HG02943 (cell line): ENCODE results near the gene FNDC3B.

Source experiments
- ATAC-seq: cut with Tn5 transposase; IDR thresholded peaks from one replicate; pipeline ENCODE4 v1.9.1; 2021; ENCODE audit warnings: mild to moderate bottlenecking, low read depth, moderate library complexity; ENCODE audit not compliant: unreplicated experiment

Gene FNDC3B

DNA sequence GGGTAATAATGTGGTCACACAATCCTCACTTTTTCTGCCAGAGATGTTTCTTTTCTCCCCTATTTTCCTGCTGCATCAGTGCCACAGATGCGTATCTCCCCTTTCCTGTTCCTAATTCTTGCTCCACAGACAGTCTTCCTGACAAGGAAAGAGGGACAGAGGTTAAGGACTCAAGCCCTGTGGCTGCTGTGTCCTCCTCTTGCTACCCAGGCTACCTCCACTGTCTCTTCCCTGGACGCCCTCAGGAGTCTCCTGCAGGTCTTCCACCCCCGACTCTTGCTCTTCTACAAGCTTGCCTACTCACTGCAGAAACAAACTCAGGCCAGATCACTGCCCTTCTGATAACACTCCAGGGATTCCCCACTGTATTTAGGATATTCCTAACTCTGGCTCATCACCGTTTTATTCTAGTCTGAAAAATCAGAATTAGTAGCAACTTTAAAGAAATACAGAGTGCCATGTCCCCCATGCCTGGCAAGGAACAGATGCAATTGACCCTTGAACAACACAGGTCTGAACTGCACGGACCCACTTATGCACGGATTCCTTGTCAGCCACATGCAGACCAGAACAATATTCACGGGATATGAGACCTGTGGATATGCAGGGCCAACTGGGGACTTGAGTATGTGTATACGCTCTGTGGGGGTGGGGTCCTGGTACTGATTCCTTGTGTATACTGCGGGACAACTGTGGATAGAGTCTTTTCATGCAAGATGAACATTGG, 257.0 kb downstream of the FNDC3B start:
- no peak for ATAC-seq

DNA sequence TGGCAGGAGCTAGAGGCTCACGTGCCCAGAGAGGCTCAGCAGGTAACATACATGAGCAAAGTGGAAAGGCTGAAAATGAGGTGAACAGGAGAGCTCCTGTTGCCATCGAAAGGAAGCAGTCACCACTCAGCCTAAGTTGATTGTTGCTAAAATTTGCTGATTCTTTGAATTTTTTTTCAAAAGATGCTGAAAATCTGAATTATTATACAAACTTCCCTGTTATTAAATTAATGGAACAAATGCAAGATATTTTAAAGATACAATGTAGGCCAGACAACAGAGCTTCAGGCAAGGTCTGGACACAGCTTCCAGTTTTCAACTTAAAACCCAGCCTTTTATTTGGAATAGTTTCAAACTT, 257.6 kb downstream of the FNDC3B start:
- no peak for ATAC-seq

DNA sequence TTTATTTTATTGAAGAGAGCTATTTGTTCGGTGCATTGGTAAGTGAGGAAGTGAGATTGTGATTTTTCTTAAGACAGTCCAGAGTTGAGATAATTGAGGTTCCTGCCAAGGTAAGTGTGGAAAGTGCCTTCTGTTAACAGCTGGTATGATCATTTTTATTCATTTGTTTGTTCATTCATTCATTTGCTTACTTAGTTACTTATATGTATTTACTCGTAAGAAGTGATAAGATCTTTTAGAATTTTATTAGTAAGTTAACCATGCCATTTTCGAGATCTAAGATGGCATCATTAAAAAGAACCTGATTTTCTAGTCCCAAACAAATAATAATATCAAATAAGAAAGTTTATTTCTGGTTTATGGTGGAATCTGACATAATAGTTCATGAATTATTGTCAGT, 258.9 kb downstream of the FNDC3B start:
- no peak for ATAC-seq

DNA sequence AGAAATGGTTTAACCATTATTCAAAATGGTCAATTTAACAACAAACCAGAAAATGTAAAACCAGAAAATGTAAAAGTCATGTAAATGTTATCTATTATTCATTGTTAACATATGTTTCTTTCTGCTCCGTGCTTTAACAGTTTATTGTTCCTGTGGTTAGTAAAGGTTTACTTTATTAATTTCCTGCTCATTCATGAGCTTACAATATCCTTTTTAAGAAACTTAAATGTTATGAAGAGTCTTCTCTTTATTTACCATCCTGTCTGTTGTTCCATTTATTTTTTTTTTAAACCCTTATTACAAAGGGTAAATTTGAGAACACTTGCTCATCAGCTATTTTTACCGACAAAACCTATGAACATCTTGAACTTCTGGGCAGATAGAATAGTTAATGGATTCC, 260.8 kb downstream of the FNDC3B start:
- ATAC-seq: no peak

DNA sequence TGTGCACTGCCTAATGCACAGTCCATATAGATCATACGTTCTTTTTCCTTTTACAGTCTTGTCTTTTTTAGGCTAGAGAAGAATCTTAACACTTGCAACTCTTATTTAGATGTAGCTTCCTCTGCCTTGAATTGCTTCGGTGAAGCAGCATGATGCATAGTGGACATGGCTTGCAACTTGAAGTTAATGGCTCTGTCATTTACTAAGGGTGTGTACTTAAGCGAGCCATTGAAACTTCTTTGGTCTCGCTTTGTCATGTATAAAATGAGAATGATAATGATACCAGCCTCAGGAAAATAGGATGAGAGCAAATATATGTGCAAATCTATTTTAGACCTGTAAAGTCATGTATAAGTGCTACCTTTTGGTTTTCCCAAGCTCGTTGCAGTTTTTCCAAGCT, 261.5 kb downstream of the FNDC3B start:
- no peak for ATAC-seq

DNA sequence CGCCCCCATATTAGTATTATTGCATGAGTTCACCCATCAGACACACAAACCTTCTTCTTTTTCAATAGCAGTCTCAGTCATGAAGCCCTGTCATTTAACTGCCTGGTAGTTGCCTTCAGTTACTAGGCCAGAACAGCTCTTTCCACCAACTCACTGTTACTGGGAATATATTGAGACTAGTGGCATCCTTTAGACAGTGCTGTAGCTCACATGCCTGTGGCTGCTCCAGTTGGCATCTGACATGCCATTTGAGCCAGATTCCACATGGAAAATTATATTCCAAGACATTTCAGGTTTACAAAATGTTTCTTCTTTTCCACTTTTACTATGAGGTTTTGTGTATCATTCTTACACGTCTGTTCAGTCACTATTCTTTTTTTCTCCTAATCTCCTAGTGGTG, 262.8 kb downstream of the FNDC3B start:
- no peak for ATAC-seq

DNA sequence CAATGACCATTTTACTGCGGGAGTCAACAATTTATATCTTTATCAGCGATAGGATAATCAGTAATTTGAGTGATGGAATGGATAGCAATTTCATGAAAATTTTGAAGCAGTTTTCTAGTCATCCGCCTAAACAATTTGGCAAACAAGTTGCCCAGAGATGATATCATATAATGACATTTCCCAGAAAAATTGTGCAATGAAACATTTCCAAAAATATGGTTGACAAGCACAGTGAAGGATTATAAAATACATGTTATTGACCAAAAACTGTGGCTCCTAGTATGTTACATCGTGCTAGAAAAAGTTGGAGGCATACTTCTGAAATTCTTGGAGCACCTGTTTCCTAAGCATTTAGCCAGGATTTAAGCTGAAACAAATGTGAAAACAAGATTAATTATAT, 263.8 kb downstream of the FNDC3B start:
- ATAC-seq: no peak

DNA sequence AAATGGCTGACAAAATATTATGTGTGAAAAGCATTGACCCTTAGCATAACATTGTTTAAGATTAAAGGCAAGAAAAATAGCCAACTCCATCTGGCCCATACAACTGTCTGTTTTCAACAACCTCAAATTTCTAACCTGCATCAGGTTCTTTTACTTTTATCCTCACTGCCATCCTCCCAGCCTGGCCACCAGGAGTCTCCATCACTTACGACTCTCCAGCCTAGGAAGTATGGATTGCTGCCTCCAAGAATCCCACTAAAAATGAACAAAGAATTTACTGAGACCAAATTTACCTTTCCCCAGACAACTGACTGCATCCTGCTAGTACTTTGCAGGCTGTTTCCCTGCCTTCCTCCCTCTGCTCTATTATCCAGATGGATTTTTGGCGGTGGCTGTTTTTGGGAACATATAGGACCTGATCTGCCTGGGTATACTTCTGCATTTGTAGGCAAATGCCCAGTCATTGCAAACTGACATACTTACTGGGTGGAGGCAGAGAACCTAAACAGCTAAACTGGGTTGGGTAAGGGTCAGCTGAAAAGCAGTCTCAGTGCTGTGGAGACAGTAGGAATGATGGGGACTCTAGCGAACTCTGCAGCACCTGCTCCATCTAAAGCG, 264.7 kb downstream of the FNDC3B start:
- ATAC-seq: no peak

DNA sequence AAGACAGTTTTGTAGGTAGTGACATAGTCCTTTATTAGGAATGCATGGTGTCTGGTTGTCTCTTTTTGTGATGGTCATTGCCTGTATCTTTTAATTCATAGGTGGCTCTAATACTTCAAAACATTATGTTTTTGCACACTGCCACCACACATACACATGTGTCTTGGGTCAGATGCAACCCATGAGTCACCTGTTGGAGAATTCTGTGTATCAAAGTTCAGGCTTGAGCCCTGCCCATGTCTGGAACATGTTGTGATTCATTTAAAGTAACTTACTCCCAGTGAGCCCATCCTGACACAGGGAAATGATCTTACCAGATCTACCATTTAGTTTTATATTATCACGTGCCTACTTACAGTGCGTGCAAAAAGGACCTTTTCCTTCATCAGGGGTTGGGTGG, 266.2 kb downstream of the FNDC3B start:
- ATAC-seq: no peak

DNA sequence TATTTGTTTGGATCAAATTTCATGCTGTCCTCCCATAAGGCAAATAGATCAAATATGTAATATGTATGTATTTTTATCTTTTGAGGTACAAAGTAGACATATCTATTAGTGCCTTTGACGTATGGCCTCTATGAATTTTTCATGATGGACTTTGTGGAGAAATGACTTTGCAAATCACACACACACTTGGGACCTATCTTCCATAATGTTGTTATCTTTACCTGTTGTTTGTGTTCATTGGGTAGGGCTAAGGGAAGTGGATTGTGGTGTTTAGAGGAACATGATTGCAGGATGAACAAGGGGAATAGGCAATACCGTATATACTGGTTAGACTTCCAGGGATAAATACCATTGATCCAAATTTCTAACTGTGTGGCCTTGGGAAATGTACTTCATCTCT, 266.6 kb downstream of the FNDC3B start:
- ATAC-seq: no peak

DNA sequence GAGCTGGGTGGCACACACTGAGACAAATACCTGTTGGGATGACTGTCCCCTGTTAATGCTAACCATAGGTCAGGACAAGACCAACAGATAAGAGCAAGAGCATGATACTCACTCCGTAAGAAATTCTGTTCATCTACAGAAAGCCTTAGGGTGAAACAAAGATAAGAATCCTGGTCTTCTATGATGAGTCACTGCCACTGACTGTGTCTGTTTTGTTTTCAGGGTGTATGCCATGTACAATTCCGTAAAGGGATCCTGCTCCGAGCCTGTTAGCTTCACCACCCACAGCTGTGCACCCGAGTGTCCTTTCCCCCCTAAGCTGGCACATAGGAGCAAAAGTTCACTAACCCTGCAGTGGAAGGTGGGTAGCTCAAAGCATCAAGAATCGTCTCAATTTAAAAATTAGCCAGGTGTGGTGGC, 267.8 kb downstream of the FNDC3B start:
- no peak for ATAC-seq

DNA sequence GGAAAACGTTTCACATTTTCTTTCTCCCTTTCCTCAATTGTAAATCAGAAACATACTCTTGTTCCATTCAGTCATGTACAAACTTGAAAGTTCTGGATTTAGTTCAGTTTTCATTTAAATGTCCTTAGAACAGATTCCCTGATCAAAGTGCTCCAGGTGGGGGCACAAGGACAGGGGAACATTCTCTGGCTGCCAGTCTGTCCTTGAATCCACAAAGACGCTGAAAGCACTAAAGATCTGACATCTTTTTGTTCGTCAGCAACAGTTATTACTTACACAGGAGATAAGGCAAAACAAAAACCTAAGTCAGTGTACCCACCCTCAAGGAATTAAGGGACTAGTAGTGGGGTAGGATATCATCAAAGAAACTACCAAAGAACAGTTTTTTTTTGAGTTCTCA, 269.7 kb downstream of the FNDC3B start:
- no peak for ATAC-seq

DNA sequence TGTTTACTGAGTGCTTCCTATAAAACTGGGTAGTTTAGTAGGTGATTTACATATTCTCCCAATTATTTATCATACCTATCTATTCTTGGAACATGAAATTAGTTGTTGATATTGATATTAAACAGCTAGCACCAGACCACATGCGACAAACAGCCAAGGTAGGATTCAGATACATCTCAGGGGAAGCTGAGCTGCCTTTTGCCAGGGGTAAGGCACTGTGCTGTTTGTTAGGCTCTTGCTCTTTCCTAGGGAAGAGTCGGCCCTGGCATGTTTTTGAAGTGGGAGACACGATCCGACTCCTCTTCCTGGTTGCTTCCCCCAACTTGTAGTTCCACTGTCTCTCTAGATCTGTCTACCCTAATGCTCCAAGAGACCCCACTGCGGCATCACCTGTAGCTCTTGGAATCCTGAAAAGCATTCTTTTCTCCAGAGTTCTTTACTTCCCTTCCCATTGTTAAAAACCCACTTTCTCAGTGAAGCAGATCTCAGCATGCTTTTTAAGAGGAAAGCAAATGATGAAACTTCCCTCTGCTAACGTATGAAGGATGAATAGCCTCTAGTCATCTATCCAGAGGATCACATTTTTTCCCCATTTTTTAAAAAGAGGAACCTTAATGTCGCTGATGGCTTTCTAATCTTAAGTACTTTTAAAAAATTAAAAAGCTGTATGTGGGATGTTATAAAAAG, 270.5 kb downstream of the FNDC3B start:
- no peak for ATAC-seq

DNA sequence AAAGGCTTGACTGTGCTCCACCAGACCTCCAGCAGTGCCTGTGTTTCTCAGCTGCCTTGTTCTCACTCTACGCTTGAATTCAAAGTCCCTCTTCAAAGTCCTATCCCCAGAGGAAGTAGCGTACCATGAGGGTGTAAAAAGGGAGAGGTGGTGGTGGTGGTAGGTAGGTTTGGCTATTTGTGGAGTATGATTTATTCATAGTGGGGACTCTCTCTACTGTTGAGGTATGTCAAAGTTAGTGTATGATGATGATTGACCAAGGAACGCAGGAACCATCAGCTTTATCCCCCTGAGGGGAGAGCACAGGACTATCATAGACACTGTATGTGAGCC, 271.0 kb downstream of the FNDC3B start:
- ATAC-seq: no peak

DNA sequence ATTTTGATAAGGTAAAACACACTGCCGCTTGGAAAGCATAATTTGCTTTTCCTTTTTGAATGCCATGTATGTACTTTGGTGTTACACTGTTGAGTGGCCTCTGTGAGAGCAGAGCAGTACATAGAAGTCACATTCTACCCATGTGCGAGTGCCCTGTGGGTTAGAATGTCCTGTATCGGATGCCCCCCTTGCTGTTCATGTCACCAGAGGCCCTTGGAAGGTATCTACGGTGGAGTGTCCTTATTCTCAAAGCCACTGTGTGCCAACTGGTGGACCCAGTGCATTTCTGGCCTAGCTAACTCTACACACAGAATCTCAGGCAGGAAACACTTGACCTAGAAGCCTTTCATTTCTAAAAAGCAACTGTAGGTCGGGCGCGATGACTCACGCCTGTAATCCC, 271.8 kb downstream of the FNDC3B start:
- no peak for ATAC-seq

DNA sequence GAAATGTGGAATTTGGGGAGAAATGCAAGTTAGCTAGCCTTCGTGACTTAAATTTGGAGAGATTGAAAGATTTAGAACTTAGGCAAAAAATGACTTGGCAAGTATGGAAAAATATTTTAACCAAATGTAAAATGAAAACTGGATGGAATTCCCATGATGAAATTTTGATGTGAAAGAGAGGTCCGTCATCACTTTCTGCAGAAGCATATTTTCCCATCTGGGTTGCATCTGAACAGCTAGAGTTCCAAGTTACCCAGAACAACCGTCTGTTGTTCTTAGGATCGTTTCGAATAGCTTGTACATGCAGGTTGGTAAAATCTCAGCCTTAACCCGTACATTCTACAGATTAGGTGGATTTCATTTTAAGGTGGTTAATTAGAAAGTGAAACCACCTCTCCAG, 272.6 kb downstream of the FNDC3B start:
- ATAC-seq: no peak

DNA sequence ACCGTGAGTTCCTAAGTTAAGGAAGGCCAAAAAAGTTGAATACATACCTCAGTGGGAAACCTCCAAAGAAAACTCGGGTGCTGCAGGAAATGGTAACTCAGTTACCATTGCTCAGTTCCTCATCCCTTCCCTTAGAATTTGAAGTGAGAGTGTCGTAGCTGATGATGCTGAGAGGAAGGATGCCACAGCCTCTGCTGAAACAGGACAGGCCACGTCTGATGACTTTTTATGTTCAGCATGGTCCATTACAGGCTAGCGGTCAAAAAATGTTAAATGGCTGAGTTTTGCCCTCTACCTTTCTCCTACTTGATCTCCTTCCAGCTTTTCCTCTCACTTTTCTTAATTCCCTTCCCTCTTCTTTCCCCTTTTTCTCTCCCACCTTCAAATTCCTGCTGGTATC, 273.3 kb downstream of the FNDC3B start:
- no peak for ATAC-seq

DNA sequence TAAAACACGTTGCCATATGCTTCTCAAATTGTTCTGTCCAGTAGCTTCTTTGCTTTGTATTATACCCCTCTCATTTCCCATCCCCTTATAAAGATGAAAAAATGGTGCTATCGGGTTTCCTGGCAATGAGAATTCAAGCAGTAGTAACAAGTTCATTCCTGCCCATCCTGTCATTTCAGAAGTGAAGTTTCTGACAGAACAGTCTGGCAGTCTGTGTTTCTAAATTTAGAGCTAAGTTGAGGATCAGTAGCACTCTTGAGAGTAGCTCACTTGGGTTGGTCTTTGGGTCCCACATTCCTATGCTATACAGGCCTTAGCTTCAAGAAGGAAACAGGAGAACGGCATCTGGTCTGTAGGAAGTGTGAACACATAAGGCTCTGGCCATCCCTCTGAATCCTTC, 274.3 kb downstream of the FNDC3B start:
- ATAC-seq: no peak

DNA sequence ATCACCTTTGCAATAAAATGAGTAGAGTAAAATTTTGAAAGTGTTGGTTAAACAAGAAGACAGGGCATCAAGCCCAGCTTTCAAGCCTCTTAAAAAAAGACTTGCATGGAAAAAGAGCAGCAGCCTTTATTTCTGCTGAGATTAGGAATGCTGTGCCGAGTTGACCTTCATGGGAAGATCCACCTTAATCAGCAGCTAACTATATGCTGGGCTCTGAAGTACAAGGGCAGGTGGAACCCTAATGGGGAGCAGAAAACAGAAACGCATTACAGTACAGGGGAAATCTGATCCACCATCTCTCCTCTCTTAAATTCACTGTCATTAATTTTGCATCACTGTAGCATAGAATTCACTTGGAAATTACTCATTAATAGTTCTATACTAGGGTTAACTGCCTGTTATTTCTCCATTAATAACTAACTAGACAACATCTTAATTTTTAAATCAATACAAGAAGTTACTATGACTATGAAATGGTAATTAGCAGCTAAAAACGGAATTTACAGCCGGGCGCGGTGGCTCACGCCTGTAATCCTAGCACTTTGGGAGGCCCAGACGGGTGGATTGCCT, 275.3 kb downstream of the FNDC3B start:
- no peak for ATAC-seq

DNA sequence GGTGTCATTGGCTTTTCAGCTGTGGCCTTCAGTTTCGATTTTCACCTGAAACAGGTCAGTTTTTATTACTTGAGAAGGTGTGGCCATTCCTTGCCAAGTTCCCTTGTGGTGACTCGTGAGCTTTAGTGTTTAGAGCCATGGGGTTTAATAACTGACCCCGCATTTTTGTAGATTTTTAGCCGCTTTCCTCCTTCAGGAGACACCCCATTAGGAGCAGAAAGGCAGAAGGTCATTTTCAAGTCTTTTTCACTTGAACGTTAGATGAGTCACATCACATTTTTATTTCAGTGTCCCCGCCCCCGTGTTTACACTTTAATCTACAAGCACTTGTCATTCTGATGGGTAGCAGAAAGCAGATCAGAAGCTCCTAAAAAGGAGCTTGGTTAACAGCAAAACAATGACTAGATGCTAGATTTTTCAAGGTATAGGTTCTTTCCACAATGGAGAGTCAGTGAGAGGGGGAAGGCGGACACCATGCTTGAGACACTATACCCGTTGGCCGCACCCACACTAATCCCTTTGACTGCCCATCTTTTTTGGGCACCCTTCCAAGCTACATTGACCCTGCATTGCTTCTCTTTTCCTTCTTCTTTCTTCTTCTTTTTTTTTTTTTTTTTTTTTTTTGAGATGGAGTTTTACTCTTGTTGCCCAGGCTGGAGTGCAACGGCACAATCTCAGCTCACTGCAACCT, 276.2 kb downstream of the FNDC3B start:
- ATAC-seq: no peak

DNA sequence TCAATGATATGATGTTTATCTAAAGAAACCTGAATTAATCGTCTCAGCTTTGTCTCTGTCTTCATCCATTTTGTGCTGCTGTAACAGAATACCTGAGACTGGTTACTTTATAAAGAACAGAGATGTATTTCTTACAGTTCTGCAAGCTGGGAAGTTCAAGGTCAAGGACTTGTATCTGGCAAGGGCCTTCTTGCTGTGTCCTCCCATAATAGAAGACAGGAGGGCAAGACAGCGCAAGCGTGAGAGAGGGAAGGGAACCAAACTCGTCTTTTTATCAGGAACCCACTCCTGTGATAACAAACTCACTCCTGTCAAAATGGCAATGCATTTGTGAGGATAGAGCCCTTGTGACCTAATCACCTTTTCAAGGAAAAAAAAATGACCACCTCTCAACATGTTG, 277.4 kb downstream of the FNDC3B start:
- ATAC-seq: no peak
